ENCODE measurements around the gene SEC24C.
A peak's percentile ranks its signal among the peaks of the same experiment; 100 is the strongest.

SEC24C gene

GRCh38 chr10:73797324-73798025 is 53.3 kb downstream of the SEC24C start:
- no peak for DNase-seq

- DNase-seq = no peak
Measured at GRCh38 chr10:73798087-73798486, 53.9 kb downstream of the SEC24C start.

GRCh38 chr10:73798927-73799560 is 54.9 kb downstream of the SEC24C start:
- no peak for DNase-seq

- DNase-seq = no peak
Measured at GRCh38 chr10:73799899-73800559, 55.9 kb downstream of the SEC24C start.

- DNase-seq = no peak
Measured at GRCh38 chr10:73800560-73801252, 56.5 kb downstream of the SEC24C start.

GRCh38 chr10:73801253-73801590 is 57.0 kb downstream of the SEC24C start:
- no peak for DNase-seq

- DNase-seq = no peak
Measured at GRCh38 chr10:73802276-73802991, 58.3 kb downstream of the SEC24C start.

- DNase-seq = no peak
Measured at GRCh38 chr10:73803680-73804286, 59.6 kb downstream of the SEC24C start.

- DNase-seq = no peak
Measured at GRCh38 chr10:73806176-73806950, 62.2 kb downstream of the SEC24C start.

GRCh38 chr10:73807471-73807870 is 63.3 kb downstream of the SEC24C start:
- DNase-seq = no peak

- DNase-seq = no peak
Measured at GRCh38 chr10:73808021-73808815, 64.0 kb downstream of the SEC24C start.

- no peak for DNase-seq
Measured at GRCh38 chr10:73809061-73809818, 65.1 kb downstream of the SEC24C start.

GRCh38 chr10:73810358-73810734 is 66.2 kb downstream of the SEC24C start:
- no peak for DNase-seq

- peak; percentile 48 for DNase-seq
Measured at GRCh38 chr10:73810735-73811465, 66.7 kb downstream of the SEC24C start.

GRCh38 chr10:73812657-73813056 is 68.5 kb downstream of the SEC24C start:
- no peak for DNase-seq

GRCh38 chr10:73813333-73813732 is 69.2 kb downstream of the SEC24C start:
- no peak for DNase-seq

- DNase-seq = no peak
Measured at GRCh38 chr10:73814276-73814895, 70.2 kb downstream of the SEC24C start.

- no peak for DNase-seq
Measured at GRCh38 chr10:73814896-73815718, 70.9 kb downstream of the SEC24C start.
